C4-2B (cell line): ENCODE data around the gene LMF1.
"Not testable (repeated sequence)": the region's sequence is repeated elsewhere in the genome, so short reads cannot be mapped to it uniquely, and the experiment has no call there.

Experiments
- H3K27ac ChIP-seq: fragments of 450-650 bp; 2 replicates; pipeline ENCODE4 v1.5.1; 2017
- CTCF ChIP-seq: fragments of 450-650 bp; conservative IDR thresholded peaks from 2 replicates; pipeline ENCODE4 v1.5.1; 2017; ENCODE audit warnings: mild to moderate bottlenecking
- ZFX ChIP-seq: fragments of 450-650 bp; IDR thresholded peaks from 2 replicates; pipeline ENCODE4 v1.6.1; 2017

The LMF1 gene

GRCh38 chr16:842711-843560, 127.8 kb downstream of the LMF1 start:
- no peak for TF ChIP-seq ZFX
- TF ChIP-seq CTCF = no peak
- no peak overlapping the region for H3K27ac ChIP-seq

GRCh38 chr16:842061-842476, 128.7 kb downstream of the LMF1 start:
- TF ChIP-seq CTCF (no peak), ZFX (no peak)

GRCh38 chr16:841455-842060, 129.2 kb downstream of the LMF1 start:
- TF ChIP-seq CTCF = no peak
- no peak for TF ChIP-seq ZFX
- no peak overlapping the region for H3K27ac ChIP-seq

More at GRCh38 chr16:842061-842476, 128.7 kb downstream of the LMF1 start:
- no peak overlapping the region for H3K27ac ChIP-seq

GRCh38 chr16:840561-841454, 130.0 kb downstream of the LMF1 start:
- H3K27ac ChIP-seq = no peak overlapping the region
- TF ChIP-seq CTCF (no peak), ZFX (no peak)

- H3K27ac ChIP-seq = no peak overlapping the region
- no peak for TF ChIP-seq ZFX
- TF ChIP-seq CTCF = no peak
Measured at GRCh38 chr16:839643-840408, 131.0 kb downstream of the LMF1 start.

- no peak overlapping the region for H3K27ac ChIP-seq
- TF ChIP-seq CTCF (no peak), ZFX (no peak)
Measured at GRCh38 chr16:838741-839140, 132.0 kb downstream of the LMF1 start.

- not testable (repeated sequence) for H3K27ac ChIP-seq
Measured at GRCh38 chr16:836822-837221, 134.0 kb downstream of the LMF1 start.
